SH-SY5Y (cell line): ENCODE measurements around the gene MTF1.

ENCODE experiments used
- GATA2 ChIP-seq: IDR thresholded peaks from 2 replicates; pipeline ENCODE4 v1.6.1; 2011; ENCODE audit warnings: mild to moderate bottlenecking, low read depth, low read length
- GATA3 ChIP-seq: IDR thresholded peaks from 2 replicates; pipeline ENCODE4 v1.6.1; 2011; ENCODE audit warnings: low read depth, mild to moderate bottlenecking, low read length, moderate library complexity

GRCh38 chr1:37858931-37859506, 373 bp downstream of the MTF1 start:
- no peak for TF ChIP-seq GATA3
- TF ChIP-seq GATA2, result no peak
